IPS DF 19.7 (cell line): ENCODE results near the gene CPM.
"Not testable (repeated sequence)": the region's sequence is repeated elsewhere in the genome, so short reads cannot be mapped to it uniquely, and the experiment has no call there.

Experiments
- DNase-seq: peaks from one replicate; pipeline ENCODE4 v3.0.0-alpha.2; 2013; ENCODE audit warnings: low read depth, low spot score

CPM gene

GRCh38 chr12:68853396-68854077 lies 79.4 kb downstream of the CPM start:
- no peak for DNase-seq

GRCh38 chr12:68851592-68852306 lies 81.2 kb downstream of the CPM start:
- DNase-seq, result no peak

DNA sequence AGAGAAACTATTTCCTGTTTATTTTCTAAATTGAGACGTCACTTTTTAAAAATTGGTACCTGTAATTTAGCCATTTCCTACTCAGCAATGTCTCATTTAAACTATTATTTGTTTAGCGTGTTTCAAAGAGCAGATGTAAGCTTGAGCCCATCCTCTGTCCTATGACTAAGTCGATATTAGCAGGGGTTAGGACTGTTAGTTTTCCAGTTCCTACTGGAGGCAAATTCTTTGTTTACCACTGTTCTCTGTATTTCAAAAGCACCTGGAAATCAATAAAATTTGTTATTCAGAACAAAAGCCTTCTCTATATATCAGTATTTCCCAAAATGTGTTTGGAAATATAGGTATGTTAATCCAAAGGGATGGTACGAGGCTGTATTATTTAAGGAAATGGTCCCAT lies 82.6 kb downstream of the CPM start:
- DNase-seq, result no peak

DNA sequence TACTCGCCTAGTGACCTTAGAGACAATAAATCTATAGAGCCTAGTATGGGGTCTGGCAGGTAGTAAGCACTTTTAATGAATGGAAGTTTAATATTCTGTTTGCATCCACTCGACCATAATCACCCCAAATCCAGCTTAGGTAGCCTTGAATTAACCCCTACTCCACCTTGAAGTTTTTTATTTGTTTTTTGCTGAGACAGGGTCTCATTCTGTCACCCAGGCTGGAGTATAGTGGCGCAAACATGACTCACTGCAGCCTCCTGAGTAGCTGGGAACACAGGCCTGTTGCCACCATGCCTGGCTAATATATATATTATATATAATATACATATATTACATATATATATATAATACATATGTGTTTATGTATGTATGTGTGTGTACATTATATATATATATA lies 86.2 kb downstream of the CPM start:
- no peak for DNase-seq

GRCh38 chr12:68844788-68845695 lies 87.9 kb downstream of the CPM start:
- DNase-seq, result no peak

GRCh38 chr12:68844318-68844745 lies 88.6 kb downstream of the CPM start:
- DNase-seq, result no peak

- DNase-seq, result no peak
Observed at GRCh38 chr12:68842784-68843567, 90.0 kb downstream of the CPM start.

- no peak for DNase-seq
Observed at GRCh38 chr12:68842123-68842522, 90.8 kb downstream of the CPM start.

- DNase-seq, result no peak
Observed at GRCh38 chr12:68841717-68842116, 91.3 kb downstream of the CPM start.

DNA sequence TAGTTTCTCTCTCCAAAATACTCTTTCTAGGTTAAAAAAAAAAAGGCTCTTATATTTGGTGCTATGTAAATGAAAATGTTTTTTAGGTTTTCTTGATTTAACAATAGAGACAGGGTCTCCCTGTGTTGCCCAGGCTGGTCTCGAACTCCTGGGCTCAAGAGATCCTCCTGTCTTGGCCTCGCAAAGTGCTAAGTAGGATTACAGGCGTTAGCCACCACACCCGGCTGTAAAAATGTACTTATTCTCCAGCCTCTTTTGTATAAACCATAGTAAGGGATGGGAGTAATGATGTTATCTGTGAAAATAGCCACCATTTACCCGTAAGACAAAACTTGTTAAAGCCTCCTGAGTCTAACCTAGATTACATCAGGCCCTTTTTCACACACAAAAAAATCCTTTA lies 91.8 kb downstream of the CPM start:
- not testable (repeated sequence) for DNase-seq

GRCh38 chr12:68839183-68840147 lies 93.5 kb downstream of the CPM start:
- no peak for DNase-seq

DNA sequence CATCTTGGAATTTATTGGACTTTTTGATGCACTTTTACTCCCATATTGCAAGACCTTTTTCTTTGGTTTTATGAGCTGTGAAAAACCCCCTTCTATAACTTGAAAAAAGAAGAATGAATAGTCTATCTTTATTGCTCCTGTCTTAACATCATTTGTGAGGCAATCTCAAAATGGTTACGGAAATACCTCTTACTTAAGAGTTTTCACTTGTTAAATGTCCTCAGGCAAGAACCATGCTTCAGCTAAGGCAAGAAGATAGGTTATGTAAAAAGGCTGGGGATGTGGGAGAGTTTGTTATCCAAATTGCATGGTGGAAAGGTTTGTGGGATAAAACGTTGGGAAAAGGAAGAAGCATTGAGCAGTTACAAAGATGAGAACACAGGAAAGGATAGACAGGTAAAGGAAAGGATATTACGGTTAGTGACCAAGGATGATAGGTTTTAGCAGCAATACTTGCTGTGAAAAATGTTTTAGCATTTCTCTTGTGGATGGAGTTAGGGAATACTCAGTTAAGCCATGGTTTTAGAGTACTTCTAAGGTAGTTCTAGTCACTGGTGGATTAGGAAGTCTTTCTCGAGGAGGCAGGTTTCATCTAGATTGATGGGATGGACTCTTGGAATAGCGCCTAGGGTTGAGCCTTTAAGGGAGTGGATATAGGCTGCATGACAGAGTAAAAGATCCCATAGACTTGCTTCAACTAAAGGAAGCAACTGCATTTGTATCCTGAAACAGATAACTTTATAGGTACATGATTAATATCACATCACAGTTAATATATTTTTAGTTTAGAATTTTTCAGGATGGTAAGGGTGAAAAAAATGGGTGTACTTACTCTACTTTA lies 94.7 kb downstream of the CPM start:
- DNase-seq, result no peak

- no peak for DNase-seq
Observed at GRCh38 chr12:68837215-68837614, 95.8 kb downstream of the CPM start.

- DNase-seq, result no peak
Observed at GRCh38 chr12:68835333-68835908, 97.5 kb downstream of the CPM start.

GRCh38 chr12:68833508-68833907 lies 99.5 kb downstream of the CPM start:
- no peak for DNase-seq

DNA sequence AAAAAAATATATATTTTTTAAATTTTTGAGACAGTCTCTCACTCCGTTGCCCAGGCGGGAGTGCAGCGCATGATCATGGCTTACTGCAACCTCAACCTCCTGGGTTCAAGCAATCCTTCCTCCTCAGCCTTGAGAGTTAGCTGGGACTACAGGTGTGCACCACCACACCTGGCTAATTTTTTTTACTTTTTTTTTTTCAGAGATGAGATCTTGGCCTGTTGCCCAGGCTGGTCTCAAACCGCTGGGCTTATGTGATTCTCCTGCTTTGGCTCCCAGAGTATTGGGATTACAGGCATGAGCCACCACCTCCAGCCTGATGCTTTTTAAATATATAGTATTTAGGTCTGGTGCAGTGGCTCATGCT lies 100.5 kb downstream of the CPM start:
- DNase-seq, result no peak

- no peak for DNase-seq
Observed at GRCh38 chr12:68831751-68832503, 101.0 kb downstream of the CPM start.

- no peak for DNase-seq
Observed at GRCh38 chr12:68831272-68831671, 101.7 kb downstream of the CPM start.
